ENCODE data around the gene AGTPBP1.

DNA sequence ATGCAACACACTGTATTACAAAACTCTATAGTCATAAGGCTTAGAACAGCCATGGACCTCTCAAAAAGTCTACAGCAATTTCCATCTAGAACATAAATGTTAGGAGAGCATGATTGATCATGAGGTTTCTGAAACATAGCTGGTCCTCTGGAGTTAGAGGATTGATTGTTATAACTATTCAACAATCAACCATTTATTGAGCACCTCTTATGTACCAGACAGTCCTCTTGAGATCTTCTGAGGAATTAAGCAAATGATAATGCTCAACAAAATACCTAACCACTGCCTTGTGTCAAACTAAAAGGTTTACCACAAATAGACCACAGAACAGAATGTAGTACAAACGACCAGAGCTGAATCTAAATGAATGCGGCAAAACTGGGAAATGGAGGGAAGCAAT is 3.4 kb upstream of the AGTPBP1 start:
- TF ChIP-seq, protein P1, sequence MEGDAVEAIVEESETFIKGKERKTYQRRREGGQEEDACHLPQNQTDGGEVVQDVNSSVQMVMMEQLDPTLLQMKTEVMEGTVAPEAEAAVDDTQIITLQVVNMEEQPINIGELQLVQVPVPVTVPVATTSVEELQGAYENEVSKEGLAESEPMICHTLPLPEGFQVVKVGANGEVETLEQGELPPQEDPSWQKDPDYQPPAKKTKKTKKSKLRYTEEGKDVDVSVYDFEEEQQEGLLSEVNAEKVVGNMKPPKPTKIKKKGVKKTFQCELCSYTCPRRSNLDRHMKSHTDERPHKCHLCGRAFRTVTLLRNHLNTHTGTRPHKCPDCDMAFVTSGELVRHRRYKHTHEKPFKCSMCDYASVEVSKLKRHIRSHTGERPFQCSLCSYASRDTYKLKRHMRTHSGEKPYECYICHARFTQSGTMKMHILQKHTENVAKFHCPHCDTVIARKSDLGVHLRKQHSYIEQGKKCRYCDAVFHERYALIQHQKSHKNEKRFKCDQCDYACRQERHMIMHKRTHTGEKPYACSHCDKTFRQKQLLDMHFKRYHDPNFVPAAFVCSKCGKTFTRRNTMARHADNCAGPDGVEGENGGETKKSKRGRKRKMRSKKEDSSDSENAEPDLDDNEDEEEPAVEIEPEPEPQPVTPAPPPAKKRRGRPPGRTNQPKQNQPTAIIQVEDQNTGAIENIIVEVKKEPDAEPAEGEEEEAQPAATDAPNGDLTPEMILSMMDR (IDR thresholded peaks at IDR 0.05) = no peak
- TF ChIP-seq EZH2 (IDR thresholded peaks at IDR 0.05) (no peak), EZH2phosphoT487 (IDR thresholded peaks at IDR 0.05) (no peak)

Data from neural progenitor cell (in vitro differentiated cells).